Small intestine (tissue), 16 donors: Measurements from ENCODE around the gene SLC25A43. TPM values are rescaled to one million over a fixed set of nuclear protein-coding genes. Genes with fewer than 3 reads are reported as not detected.
"Not testable (repeated sequence)": the region's sequence is repeated elsewhere in the genome, so short reads cannot be mapped to it uniquely, and the experiment has no call there.

ENCODE experiments used
- DNase-seq, 2 donors: peaks; one replicate each; pipeline versions ENCODE4 v3.0.0 to v3.0.0-alpha.2; 2013
- FAIRE-seq: peaks from 2 replicates; lab custom pipeline; 2012; peaks lifted over from hg19 to GRCh38; lab: Jason Lieb, UNC
- H3K27ac ChIP-seq, 3 donors: one replicate each; pipeline ENCODE4 v1.5.1; 2013; ENCODE audit warnings: low read length in 2 of 3, mild to moderate bottlenecking in 2 of 3, control low read depth in 1 of 3, inconsistent platforms in 1 of 3, low read depth in 1 of 3, moderate library complexity in 1 of 3
- H3K27me3 ChIP-seq, 3 donors: one replicate each; pipeline ENCODE4 v1.6.1; 2013; ENCODE audit warnings: low read length in 3 of 3, inconsistent platforms in 1 of 3; ENCODE audit not compliant: control insufficient read depth in 3 of 3, insufficient read depth in 3 of 3
- H3K36me3 ChIP-seq, 3 donors: one replicate each; pipeline ENCODE4 v1.6.1; 2013; ENCODE audit warnings: low read length in 3 of 3, inconsistent platforms in 1 of 3, low read depth in 1 of 3, mild to moderate bottlenecking in 1 of 3, moderate library complexity in 1 of 3; ENCODE audit not compliant: control insufficient read depth in 3 of 3, insufficient read depth in 2 of 3
- H3K4me1 ChIP-seq, 3 donors: one replicate each; pipeline ENCODE4 v1.6.1; 2013; ENCODE audit warnings: low read length in 2 of 3, inconsistent platforms in 1 of 3, low read depth in 1 of 3, mild to moderate bottlenecking in 1 of 3, moderate library complexity in 1 of 3; ENCODE audit not compliant: control insufficient read depth in 3 of 3, insufficient read depth in 2 of 3
- H3K4me3 ChIP-seq, 3 donors: one replicate each; pipeline ENCODE4 v1.5.1; 2013; ENCODE audit warnings: low read length in 3 of 3, control low read depth in 1 of 3, inconsistent platforms in 1 of 3, low read depth in 1 of 3, mild to moderate bottlenecking in 1 of 3, moderate library complexity in 1 of 3
- H3K9me3 ChIP-seq, 2 donors: one replicate each; pipeline ENCODE4 v1.6.1; 2013; ENCODE audit warnings: low read depth in 1 of 2, low read length in 1 of 2; ENCODE audit not compliant: control insufficient read depth in 2 of 2, insufficient read depth in 1 of 2
- WGBS, 3 donors: extraction: QIAGEN DNeasy Blood & Tissue Kit; methylation state at CpG; one replicate each; pipeline ENCODE4 v1.1.7; 2013; 5-methylcytosine and 5-hydroxymethylcytosine counted together
- long read RNA-seq, 10 donors: transcript quantifications; one replicate each; lab custom pipeline, GENCODE V29; 2026
- polyA plus RNA-seq, 4 donors: library from polyadenylated mRNA; stranded (reverse) in 3 of 4; unstranded in 1 of 4; fragments of 200-250 nt in 3 of 4; fragments of 120-200 nt in 1 of 4; gene quantifications; one replicate each; pipeline versions ENCODE4 v1.2.1 to v1.2.3, GENCODE V29; 2013
- donor health status: healthy with polysubstance abuse.
- donor health status: control.
- donor health status: control.
- donor health status: Bipolar disorder and iron deficiency.
- donor health status: healthy.

The SLC25A43 gene
- 10 to 100 TPM; 10.4 to 24.4 (median 15.4) TPM for polyA plus RNA-seq
- long read RNA-seq, donor 1, transcript SLC25A43-201 (5 exons, 2,783 nt) = major isoform, 8 of 23 reads
- long read RNA-seq, donor 1, partial matches to known transcripts = 15 of 23 reads
- long read RNA-seq, donor 1, other reads (novel, unspliced or antisense) = 0 of 23 reads
- long read RNA-seq, donor 2, partial matches to known transcripts = 0 of 2 reads
- long read RNA-seq, donor 2, other reads (novel, unspliced or antisense) = 0 of 2 reads
- long read RNA-seq, donor 3, partial matches to known transcripts = 0 of 2 reads
- long read RNA-seq, donor 3, other reads (novel, unspliced or antisense) = 0 of 2 reads
- long read RNA-seq, donor 4 = 0 reads
- long read RNA-seq, donor 5, partial matches to known transcripts = 0 of 3 reads
- long read RNA-seq, donor 5, other reads (novel, unspliced or antisense) = 0 of 3 reads
- long read RNA-seq, donor 6, transcript SLC25A43-201 (5 exons, 2,783 nt) = major isoform, 5 of 5 reads
- long read RNA-seq, donor 6, partial matches to known transcripts = 0 of 5 reads
- long read RNA-seq, donor 6, other reads (novel, unspliced or antisense) = 0 of 5 reads
- long read RNA-seq, donor 7, partial matches to known transcripts = 0 of 1 reads
- long read RNA-seq, donor 7, other reads (novel, unspliced or antisense) = 0 of 1 reads
- long read RNA-seq, donor 8, partial matches to known transcripts = 0 of 1 reads
- long read RNA-seq, donor 8, other reads (novel, unspliced or antisense) = 0 of 1 reads
- long read RNA-seq, donor 9 = 0 reads
- long read RNA-seq, donor 10, transcript SLC25A43-201 (5 exons, 2,783 nt) = major isoform, 10 of 15 reads
- long read RNA-seq, donor 10, partial matches to known transcripts = 5 of 15 reads
- long read RNA-seq, donor 10, other reads (novel, unspliced or antisense) = 0 of 15 reads

DNA sequence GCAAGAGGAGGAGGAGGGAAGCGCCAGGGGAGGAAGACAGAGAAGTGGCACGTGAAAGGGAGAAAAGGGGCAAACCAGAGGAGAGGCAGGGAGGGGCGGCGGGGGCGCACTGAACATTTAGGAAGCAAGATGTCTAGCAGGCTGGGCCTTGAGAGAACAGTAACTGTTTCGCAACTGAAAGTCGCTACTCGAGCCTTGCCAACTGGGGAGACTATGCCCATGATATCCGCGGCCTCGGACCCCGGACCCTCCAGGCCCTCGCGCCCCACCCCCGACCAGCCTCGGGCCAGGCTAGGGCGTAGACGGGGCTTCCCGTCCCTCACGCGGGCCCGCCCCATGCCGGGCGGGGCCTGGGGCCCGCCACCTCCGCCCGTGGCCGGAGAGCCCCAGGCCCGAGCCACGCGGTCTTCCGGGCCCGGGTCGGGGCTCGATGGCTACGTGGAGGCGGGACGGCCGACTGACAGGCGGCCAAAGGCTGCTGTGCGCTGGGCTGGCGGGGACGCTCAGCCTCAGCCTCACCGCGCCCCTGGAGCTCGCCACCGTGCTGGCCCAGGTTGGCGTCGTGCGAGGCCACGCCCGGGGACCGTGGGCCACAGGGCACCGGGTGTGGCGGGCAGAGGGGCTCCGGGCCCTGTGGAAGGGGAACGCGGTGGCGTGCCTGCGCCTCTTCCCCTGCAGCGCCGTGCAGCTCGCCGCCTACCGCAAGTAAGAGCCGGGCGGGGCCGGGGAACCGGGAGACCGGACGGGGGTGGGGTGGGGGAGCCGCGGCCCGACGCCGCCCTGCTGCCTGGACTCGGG is at the start of gene SLC25A43:
SLC25A43 (plus strand) TSS at position 363 of the 798 bp plus-strand sequence; CDS start at position 431, 68 bp downstream.
- Histone ChIP-seq H3K27me3 (no peaks in the 10 kb centered on the region), H3K4me3 (peak within 1 kb of the TSS; percentile 50 to 67 (median 55)), H3K36me3 (no peaks in the 10 kb centered on the region), H3K9me3 (no peaks in the 10 kb centered on the region), H3K4me1 (peaks cover 0 to 7% (median 6%) of the 10 kb centered on the region in 3 donors), H3K27ac (peak within 1 kb of the TSS; percentile 79 to 94 (median 88))
- FAIRE-seq (no peak), DNase-seq (peak; percentile 64 to 66)
- WGBS, 3 donors = 1 to 38% (median 7%) methylated on average over 2 to 77 of the region's 77 CpGs

DNA sequence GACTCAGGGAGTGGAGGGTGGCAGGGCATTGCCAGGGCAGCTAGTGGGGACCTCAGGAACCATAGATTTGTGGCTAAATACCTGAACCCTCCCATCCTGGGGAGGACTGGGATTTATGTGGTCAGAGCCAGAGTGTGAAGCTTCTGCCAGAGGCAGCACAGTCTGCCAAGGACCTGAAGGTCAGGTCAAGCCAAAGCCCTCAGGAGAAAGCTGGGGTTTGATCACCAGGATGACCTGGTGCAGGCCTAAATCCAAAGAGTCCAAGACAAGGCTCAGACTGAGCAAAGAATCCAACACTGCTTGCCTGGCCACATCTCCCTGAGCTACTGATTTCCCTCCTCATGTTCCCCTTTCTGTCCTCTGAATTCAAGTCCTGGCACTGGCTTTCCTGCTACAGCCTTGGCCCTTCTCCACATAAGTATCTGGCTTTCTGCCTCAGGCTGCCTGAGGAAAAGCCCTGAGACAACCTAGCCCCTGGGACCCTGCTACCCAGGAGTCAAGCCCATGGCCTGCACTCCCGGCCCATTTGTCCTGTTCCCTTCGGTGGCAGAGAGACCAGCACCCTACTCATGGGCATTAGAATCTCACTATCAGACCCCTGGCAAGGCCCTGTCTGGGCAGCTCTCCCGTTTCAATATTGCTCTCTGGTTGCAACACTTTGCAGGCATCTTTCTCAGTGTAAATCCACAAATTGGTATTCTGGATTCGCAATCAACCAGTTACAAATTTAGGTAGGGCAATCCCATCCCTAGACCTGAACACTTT is 39.3 kb upstream of the SLC25A43 start:
- Histone ChIP-seq H3K36me3 (no peaks in the 10 kb centered on the region), H3K4me3 (no peak overlapping the region), H3K27ac (no peak overlapping the region), H3K4me1 (no peaks in the 10 kb centered on the region), H3K27me3 (no peaks in the 10 kb centered on the region), H3K9me3 (no peaks in the 10 kb centered on the region)
- FAIRE-seq (no peak), DNase-seq (no peak)
- 71 to 83% (median 79%) methylated on average over 4 of the region's 4 CpGs for WGBS, 3 donors

DNA sequence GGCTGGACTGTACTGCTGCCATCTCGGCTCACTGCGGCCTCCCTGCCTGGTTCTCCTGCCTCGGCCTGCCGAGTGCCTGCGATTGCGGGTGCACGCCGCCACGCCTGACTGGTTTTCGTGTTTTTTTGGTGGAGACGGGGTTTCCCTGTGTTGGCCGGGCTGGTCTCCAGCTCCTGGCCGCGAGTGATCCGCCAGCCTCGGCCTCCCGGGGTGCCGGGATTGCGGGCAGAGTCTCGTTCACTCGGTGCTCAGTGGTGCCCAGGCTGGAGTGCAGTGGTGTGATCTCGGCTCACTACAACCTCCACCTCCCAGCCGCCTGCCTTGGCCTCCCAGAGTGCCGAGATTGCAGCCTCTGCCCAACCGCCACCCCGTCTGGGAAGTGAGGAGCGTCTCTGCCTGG is 37.7 kb upstream of the SLC25A43 start:
- WGBS, 3 donors = 93 to 97% methylated on average over 12 to 25 of the region's 27 CpGs; no CpG with 5 or more reads in 1 of the 3 donors

DNA sequence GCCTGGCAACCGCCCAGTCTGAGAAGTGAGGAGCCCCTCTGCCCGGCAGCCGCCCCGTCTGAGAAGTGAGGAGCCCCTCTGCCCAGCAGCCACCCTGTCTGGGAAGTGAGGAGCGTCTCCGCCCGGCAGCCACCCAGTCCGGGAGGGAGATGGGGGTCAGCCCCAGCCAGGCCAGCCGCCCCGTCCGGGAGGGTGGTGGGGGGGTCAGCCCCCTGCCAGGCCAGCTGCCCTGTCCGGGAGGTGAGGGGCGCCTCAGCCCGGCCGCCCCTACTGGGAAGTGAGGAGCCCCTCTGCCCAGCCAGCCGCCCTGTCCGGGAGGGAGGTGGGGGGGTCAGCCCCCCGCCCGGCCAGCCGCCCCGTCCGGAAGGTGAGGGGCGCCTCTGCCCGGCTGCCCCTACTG is 37.1 kb upstream of the SLC25A43 start:
- H3K27me3 ChIP-seq, FAIRE-seq: not testable (repeated sequence)
- WGBS, 3 donors = 93 to 98% (median 94%) methylated on average over 7 to 24 of the region's 24 CpGs

More for the DNA sequence above, 37.7 kb upstream of the SLC25A43 start:
- not testable (repeated sequence) for H3K36me3 ChIP-seq, H3K4me3 ChIP-seq, H3K4me1 ChIP-seq, H3K27me3 ChIP-seq, H3K27ac ChIP-seq, H3K9me3 ChIP-seq, DNase-seq, FAIRE-seq

DNA sequence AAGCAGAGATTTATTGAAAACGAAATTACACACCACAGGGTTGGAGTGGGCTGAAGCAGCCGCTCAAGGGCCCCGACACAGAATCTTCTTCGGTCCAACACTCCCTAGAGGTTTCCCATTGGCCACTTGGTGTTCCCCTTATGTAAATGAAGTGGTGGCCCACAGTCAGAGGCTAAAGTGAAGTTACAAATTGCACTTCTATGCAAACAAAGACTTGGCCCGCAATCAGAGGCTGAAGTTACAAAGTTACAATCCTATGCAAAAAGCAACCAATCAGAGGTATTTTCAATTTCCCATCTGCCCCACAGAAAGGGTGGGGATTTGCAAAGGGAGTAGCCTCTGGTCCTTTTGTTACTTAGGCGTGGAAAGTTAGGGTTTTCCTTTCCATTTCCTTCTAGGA is 35.7 kb upstream of the SLC25A43 start:
- DNase-seq (no peak), FAIRE-seq (no peak)
- WGBS, 3 donors = 76 to 85% (median 83%) methylated on average over 5 to 6 of the region's 6 CpGs
- no peaks in the 10 kb centered on the region for H3K9me3 ChIP-seq
- no peaks in the 10 kb centered on the region for H3K36me3 ChIP-seq
- H3K4me1 ChIP-seq = no peaks in the 10 kb centered on the region
- no peaks in the 10 kb centered on the region for H3K27me3 ChIP-seq
- H3K27ac ChIP-seq = no peak overlapping the region
- H3K4me3 ChIP-seq = no peak overlapping the region

More for the DNA sequence above, 37.1 kb upstream of the SLC25A43 start:
- H3K9me3 ChIP-seq, DNase-seq, H3K27ac ChIP-seq, H3K4me1 ChIP-seq, H3K4me3 ChIP-seq, H3K36me3 ChIP-seq: not testable (repeated sequence)

DNA sequence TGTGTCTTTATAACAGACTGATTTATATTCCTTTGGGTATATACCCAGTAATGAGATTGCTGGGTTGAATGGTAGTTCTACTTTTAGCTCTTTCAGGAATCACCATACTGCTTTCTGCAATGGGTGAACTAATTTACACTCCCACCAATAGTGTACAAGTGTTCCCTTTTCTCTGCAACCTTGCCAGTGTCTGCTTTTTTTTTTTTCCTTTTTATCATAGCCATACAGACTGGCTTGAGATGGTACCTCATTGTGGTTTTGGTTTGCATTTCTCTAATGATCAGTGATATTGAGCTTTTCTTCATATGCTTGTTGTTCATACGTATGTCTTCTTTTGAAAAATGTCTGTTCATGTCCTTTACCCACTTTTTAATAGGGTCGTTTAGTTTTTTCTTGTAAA is 27.3 kb upstream of the SLC25A43 start:
- WGBS, 3 donors = 44 to 61% (median 53%) methylated on average over 2 of the region's 2 CpGs
- H3K4me1 ChIP-seq, DNase-seq, H3K27ac ChIP-seq, H3K36me3 ChIP-seq, H3K4me3 ChIP-seq, FAIRE-seq, H3K9me3 ChIP-seq, H3K27me3 ChIP-seq: not testable (repeated sequence)

DNA sequence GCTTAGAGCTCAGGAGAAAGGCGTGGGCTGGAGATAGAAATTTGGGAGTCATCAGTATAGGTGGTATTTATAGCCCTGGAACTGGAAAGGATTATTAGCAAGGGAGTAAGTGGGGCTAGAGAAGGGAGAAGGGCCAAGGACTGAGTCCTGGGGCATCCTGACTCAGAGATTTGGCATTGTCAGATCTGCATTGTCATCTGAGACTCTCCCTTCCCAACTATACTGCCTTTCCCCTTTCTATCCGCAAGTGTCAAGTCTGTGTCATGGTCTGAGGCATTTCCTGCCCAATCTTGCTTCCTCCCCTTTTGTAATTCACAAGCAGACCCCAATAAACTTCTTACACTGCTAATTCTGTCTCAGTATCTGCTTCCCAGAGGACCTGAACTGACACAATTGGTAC is 24.4 kb upstream of the SLC25A43 start:
- WGBS, 3 donors = 62 to 86% (median 78%) methylated on average over 2 of the region's 2 CpGs
- Histone ChIP-seq H3K4me3 (no peak overlapping the region), H3K27me3 (no peaks in the 10 kb centered on the region), H3K36me3 (no peaks in the 10 kb centered on the region), H3K4me1 (no peaks in the 10 kb centered on the region), H3K9me3 (no peaks in the 10 kb centered on the region), H3K27ac (no peak overlapping the region)
- DNase-seq (no peak), FAIRE-seq (no peak)
